ENCODE measurements around the gene HSD11B1L. TPM values are rescaled to one million over a fixed set of nuclear protein-coding genes. Genes with fewer than 3 reads are reported as not detected.
A peak's percentile ranks its signal among the peaks of the same experiment; 100 is the strongest.

The HSD11B1L gene
- total RNA-seq, 1 donor from 2014 or later, result 6.6 TPM

GRCh38 chr19:5707576-5708575 is 27.0 kb downstream of the HSD11B1L start:
- DNase-seq, result no peak
- H3K27ac ChIP-seq, result no peak overlapping the region
- no peaks in the 10 kb centered on the region for H3K4me1 ChIP-seq
- H3K36me3 ChIP-seq, result peaks cover 87% of the 10 kb centered on the region
- intact Hi-C loops (cut with DNase I), result no loop called here
- no peaks in the 10 kb centered on the region for H3K27me3 ChIP-seq
- no peak for TF ChIP-seq CTCF (IDR thresholded peaks at IDR 0.05)
- H3K9me3 ChIP-seq, result no peaks in the 10 kb centered on the region
- ATAC-seq, result peak; percentile 6
- no peak overlapping the region for H3K4me3 ChIP-seq

- no peaks in the 10 kb centered on the region for H3K9me3 ChIP-seq
- no peak overlapping the region for H3K27ac ChIP-seq
- no peaks in the 10 kb centered on the region for H3K27me3 ChIP-seq
- no peak overlapping the region for H3K4me3 ChIP-seq
- no peaks in the 10 kb centered on the region for H3K4me1 ChIP-seq
- peaks cover 72% of the 10 kb centered on the region for H3K36me3 ChIP-seq
- DNase-seq, result no peak
- intact Hi-C loops (cut with DNase I), result no loop called here
- no peak for TF ChIP-seq CTCF (IDR thresholded peaks at IDR 0.05)
- no peak for ATAC-seq
Observed at GRCh38 chr19:5711025-5711424, 30.2 kb downstream of the HSD11B1L start.

- Histone ChIP-seq H3K9me3 (no peaks in the 10 kb centered on the region), H3K4me3 (no peak overlapping the region), H3K27ac (no peak overlapping the region), H3K4me1 (no peaks in the 10 kb centered on the region), H3K36me3 (peaks cover 65% of the 10 kb centered on the region), H3K27me3 (no peaks in the 10 kb centered on the region)
- no peak for ATAC-seq
- no peak for TF ChIP-seq CTCF (IDR thresholded peaks at IDR 0.05)
- DNase-seq, result no peak
- intact Hi-C loops (cut with DNase I), result no loop called here
Observed at GRCh38 chr19:5711713-5712161, 30.9 kb downstream of the HSD11B1L start.

GRCh38 chr19:5713228-5713627 is 32.4 kb downstream of the HSD11B1L start:
- H3K36me3 ChIP-seq, result peaks cover 50% of the 10 kb centered on the region
- intact Hi-C loops (cut with DNase I), result no loop called here

GRCh38 chr19:5714816-5715215 is 34.0 kb downstream of the HSD11B1L start:
- peaks cover 45% of the 10 kb centered on the region for H3K36me3 ChIP-seq
- intact Hi-C loops (cut with DNase I), result no loop called here
- H3K27me3 ChIP-seq, result no peaks in the 10 kb centered on the region
- no peak for TF ChIP-seq CTCF (IDR thresholded peaks at IDR 0.05)
- no peak for DNase-seq
- no peak overlapping the region for H3K27ac ChIP-seq
- peaks cover 13% of the 10 kb centered on the region for H3K4me1 ChIP-seq
- H3K9me3 ChIP-seq, result no peaks in the 10 kb centered on the region
- no peak for ATAC-seq
- no peak overlapping the region for H3K4me3 ChIP-seq

More at GRCh38 chr19:5713228-5713627, 32.4 kb downstream of the HSD11B1L start:
- Histone ChIP-seq H3K4me3 (no peak overlapping the region), H3K27ac (no peak overlapping the region), H3K4me1 (peaks cover 3% of the 10 kb centered on the region), H3K27me3 (no peaks in the 10 kb centered on the region), H3K9me3 (no peaks in the 10 kb centered on the region)
- no peak for TF ChIP-seq CTCF (IDR thresholded peaks at IDR 0.05)
- DNase-seq, result no peak
- no peak for ATAC-seq
